ENCODE results near the gene KRTAP16-1.
"Not testable (repeated sequence)": the region's sequence is repeated elsewhere in the genome, so short reads cannot be mapped to it uniquely, and the experiment has no call there.

The KRTAP16-1 gene

GRCh38 chr17:41301204-41301790 is 7.8 kb downstream of the KRTAP16-1 start:
- no peak for DNase-seq

- DNase-seq: no peak
These were observed 10.5 kb downstream of the KRTAP16-1 start for GRCh38 chr17:41298458-41299135.

- DNase-seq: no peak
These were observed 12.3 kb downstream of the KRTAP16-1 start for GRCh38 chr17:41296846-41297245.

GRCh38 chr17:41294016-41294415 is 15.1 kb downstream of the KRTAP16-1 start:
- DNase-seq: no peak

GRCh38 chr17:41287050-41287449 is 22.1 kb downstream of the KRTAP16-1 start:
- DNase-seq: no peak

GRCh38 chr17:41284546-41284945 is 24.6 kb downstream of the KRTAP16-1 start:
- no peak for DNase-seq

GRCh38 chr17:41284043-41284442 is 25.1 kb downstream of the KRTAP16-1 start:
- no peak for DNase-seq

- DNase-seq: no peak
These were observed 30.7 kb downstream of the KRTAP16-1 start for GRCh38 chr17:41278176-41278955.

- DNase-seq: not testable (repeated sequence)
These were observed 33.4 kb downstream of the KRTAP16-1 start, which contains the start of gene KRTAP9-7 for GRCh38 chr17:41275648-41276190. Gene KRTAP9-7, plus strand, starts transcription at chr17:41275698. Its CDS starts 0 bp downstream, at chr17:41275698.

GRCh38 chr17:41271858-41272257 is 37.3 kb downstream of the KRTAP16-1 start:
- DNase-seq: no peak

GRCh38 chr17:41271323-41271722 is 37.8 kb downstream of the KRTAP16-1 start:
- DNase-seq: not testable (repeated sequence)

- no peak for DNase-seq
These were observed 41.4 kb downstream of the KRTAP16-1 start for GRCh38 chr17:41267711-41268110.

- DNase-seq: no peak
These were observed 44.0 kb downstream of the KRTAP16-1 start, which contains the start of gene KRTAP9-6 for GRCh38 chr17:41265078-41265477. Gene KRTAP9-6, plus strand, starts transcription at chr17:41265378. Its CDS starts 0 bp downstream, at chr17:41265378.

GRCh38 chr17:41264599-41264998 is 44.5 kb downstream of the KRTAP16-1 start:
- no peak for DNase-seq

GRCh38 chr17:41263212-41263611 is 45.9 kb downstream of the KRTAP16-1 start:
- DNase-seq: no peak

- no peak for DNase-seq
These were observed 50.7 kb downstream of the KRTAP16-1 start for GRCh38 chr17:41258406-41258805.

Measured in OCI-M1 (cell line).